B cell (primary cell): ENCODE results near the gene SOX6.

Source experiments
- EZH2 ChIP-seq: IDR thresholded peaks from 2 replicates; pipeline ENCODE4 v1.6.1; 2012; ENCODE audit warnings: borderline replicate concordance, low read depth, mild to moderate bottlenecking, moderate library complexity, low read length; ENCODE audit not compliant: insufficient read depth, poor library complexity, severe bottlenecking
- TF ChIP-seq, protein P1 (sequence below): fragments of 200-600 bp; IDR thresholded peaks from one replicate; pipeline ENCODE4 v1.8.0; 2022; ENCODE audit warnings: antibody characterized with exemption, mild to moderate bottlenecking

DNA sequence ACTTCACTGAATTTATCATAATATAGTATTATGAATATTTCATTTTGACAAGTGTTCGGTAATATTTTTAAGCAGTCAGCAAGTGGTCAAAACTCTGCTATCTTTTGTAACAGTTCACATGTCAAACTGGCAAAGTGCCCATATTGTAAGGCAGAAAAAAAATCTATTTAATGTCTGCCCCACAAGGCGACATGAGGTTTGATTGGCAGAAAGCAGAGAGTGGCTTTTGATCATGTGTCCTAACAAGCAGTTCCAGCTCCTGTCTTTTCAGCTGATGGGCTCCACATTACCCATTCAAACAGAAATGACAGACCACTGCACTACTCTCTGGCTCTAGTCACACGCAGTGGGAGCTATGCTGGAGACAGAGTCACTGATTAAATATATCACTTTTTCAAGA, 59.0 kb downstream of the SOX6 start:
- TF ChIP-seq, protein P1, sequence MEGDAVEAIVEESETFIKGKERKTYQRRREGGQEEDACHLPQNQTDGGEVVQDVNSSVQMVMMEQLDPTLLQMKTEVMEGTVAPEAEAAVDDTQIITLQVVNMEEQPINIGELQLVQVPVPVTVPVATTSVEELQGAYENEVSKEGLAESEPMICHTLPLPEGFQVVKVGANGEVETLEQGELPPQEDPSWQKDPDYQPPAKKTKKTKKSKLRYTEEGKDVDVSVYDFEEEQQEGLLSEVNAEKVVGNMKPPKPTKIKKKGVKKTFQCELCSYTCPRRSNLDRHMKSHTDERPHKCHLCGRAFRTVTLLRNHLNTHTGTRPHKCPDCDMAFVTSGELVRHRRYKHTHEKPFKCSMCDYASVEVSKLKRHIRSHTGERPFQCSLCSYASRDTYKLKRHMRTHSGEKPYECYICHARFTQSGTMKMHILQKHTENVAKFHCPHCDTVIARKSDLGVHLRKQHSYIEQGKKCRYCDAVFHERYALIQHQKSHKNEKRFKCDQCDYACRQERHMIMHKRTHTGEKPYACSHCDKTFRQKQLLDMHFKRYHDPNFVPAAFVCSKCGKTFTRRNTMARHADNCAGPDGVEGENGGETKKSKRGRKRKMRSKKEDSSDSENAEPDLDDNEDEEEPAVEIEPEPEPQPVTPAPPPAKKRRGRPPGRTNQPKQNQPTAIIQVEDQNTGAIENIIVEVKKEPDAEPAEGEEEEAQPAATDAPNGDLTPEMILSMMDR = no peak
- no peak for TF ChIP-seq EZH2
